GM12874 (cell line): ENCODE measurements around the gene ABLIM2.

Experiments used
- TF ChIP-seq, protein P1 (sequence below): IDR thresholded peaks from 2 replicates; pipeline ENCODE4 v1.5.1; 2011; ENCODE audit warnings: low read depth, mild to moderate bottlenecking, control low read depth, low read length, moderate library complexity; ENCODE audit not compliant: insufficient read depth

ABLIM2 gene

DNA sequence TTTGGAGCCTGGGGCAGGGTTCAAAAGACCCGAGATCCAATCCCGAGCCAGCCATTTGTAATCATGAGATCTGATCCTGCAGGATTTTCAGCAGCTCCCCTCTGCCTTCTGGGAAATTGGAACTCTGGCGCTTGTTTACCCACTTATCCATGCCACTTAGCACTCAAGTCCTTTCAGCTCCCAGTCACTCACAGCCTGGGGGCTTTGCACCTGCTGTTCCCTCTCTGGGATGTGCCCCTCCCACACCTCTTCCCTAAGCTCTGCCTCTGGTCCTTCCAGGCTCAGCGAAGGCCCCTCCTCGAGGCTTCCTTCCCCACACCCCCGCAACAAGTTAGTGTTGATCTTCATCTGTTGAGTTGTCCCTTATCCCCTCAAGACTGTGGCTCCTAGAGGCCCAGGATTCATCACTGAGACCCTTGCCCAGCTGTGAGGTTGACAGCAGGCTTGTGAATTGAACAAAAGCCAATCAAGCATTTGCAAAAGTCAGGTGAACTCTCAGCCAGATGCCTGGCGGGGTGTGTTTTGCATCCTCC lies 119.8 kb downstream of the ABLIM2 start:
- TF ChIP-seq, protein P1, sequence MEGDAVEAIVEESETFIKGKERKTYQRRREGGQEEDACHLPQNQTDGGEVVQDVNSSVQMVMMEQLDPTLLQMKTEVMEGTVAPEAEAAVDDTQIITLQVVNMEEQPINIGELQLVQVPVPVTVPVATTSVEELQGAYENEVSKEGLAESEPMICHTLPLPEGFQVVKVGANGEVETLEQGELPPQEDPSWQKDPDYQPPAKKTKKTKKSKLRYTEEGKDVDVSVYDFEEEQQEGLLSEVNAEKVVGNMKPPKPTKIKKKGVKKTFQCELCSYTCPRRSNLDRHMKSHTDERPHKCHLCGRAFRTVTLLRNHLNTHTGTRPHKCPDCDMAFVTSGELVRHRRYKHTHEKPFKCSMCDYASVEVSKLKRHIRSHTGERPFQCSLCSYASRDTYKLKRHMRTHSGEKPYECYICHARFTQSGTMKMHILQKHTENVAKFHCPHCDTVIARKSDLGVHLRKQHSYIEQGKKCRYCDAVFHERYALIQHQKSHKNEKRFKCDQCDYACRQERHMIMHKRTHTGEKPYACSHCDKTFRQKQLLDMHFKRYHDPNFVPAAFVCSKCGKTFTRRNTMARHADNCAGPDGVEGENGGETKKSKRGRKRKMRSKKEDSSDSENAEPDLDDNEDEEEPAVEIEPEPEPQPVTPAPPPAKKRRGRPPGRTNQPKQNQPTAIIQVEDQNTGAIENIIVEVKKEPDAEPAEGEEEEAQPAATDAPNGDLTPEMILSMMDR: no peak

DNA sequence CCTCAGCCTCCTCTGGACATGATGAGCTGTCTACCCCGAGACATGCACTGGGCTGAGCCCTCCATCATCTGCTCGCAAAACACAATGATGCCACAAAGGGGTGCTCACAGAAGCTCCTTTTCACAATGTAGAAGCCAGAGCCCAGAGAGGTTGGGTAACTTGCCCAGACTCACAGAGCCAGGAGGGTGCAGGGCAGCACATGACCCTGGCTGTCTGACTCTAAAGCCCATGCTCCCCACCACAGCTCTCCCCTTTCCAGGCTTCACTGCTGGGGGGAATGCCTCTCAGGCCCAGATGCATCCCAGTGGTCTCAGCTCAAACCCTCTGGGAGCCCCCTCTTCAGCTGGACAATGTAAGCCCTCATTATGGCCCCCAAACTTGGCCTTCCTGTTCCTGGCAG lies 120.5 kb downstream of the ABLIM2 start:
- TF ChIP-seq, protein P1: no peak

DNA sequence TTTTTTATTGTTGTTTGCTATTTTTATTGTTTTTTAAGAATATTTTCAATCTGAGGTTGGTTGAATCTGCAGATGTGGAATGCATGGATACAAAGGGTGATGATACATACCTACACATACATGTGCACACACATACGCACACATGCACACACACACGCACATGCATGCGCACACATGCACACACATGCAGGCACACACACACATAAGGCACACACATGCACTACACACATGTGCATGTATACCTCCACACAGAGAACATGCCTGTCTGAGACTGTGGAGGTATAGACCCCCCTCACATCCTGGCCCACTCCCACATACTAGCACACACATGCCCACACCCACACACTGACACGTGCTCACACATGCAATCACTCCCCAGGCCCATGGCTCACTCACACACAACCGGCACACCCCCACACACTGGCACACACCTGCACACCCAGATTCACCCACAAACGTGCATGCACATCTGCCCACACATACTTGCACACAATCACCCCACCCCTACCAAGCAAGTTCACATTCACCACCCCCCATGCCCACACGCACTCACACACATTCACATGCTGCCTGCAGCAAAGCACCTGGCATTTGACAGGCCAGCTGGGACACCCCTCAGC lies 121.4 kb downstream of the ABLIM2 start:
- TF ChIP-seq, protein P1: no peak

DNA sequence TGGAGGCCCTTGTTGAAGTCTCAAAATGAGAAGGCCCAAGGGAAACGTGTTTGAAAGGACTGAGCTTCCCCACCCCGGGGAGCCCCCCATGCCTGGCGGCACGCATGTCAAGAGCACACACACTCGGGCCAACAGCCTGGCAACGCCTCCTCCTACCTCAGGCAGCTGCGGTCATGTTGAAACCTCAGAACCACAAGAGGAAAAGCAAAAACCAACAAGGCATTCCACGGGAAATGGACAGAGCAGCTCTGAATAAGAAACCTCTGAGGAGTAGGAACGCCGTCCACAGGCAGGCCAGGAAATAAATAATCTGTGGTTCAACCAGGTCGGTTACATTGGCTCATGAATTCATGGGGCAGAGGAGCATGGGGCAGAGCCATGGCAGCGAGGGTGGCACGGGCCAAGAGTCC lies 123.2 kb downstream of the ABLIM2 start:
- TF ChIP-seq, protein P1: no peak

DNA sequence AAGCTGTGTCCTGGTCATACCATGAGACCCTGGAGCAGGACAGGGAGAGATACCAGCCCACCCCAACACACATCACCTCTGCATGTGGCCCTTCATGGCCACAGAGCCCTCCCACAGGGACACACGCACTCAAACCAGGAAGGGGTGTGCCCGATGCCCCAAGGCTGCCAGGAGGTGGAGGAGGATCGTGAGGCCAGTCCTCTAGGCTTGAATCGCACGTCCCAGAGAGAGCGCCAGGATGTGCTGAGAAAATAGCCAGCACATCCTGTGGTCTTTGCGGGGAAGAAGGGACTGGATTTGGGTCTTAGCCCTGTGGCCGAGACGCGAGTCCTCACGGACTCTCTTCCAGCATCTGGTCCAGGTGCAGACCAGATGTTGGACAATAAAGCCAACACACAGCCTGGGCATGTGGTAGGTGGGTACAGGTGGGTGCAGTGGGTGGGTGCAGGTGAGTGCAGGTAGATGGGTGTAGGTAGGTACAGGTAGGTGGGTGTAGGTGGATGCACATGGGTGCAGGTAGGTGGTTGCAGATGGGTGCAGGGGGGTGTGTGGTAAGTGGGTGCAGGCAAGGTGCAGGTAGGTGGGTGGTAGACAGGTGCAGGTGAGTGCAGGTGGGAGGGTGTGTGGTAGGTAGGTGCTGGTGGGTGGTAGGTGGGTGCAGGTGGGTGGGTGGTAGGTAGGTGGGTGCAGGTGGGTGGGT lies 124.6 kb downstream of the ABLIM2 start:
- TF ChIP-seq, protein P1: no peak

DNA sequence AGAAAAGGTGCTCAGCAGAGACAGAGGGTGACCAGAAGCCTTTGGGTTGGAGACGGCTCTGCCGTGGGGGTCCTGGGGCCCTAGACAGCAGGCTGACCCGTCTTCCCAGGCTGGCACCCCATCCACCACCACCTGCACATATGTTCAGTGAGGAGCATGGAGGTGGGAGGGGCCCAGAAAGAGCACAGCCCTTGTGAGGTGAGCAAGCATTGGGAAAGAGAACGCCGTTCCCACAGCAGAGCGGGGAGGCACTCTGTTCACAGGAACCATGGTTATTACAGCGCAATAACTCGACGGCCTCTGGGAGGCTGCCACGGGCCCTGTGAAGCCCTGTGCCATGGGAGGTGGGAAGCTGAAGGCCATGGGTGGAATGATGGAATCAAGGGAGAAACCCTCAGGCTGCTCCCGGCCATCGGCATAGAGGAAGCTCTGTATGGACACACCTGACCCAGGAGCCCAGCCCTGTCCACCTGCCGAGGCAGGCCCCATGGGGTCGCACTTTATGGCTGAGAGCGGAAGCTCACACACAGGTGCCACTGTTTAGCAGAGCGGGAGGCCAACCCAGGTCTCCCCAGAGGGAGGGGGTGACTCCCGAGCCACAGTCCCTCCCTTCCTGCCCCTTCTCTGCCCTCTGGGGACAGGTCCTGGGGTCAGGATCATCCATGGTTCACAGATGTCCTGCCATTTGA lies 125.4 kb downstream of the ABLIM2 start:
- TF ChIP-seq, protein P1: no peak

DNA sequence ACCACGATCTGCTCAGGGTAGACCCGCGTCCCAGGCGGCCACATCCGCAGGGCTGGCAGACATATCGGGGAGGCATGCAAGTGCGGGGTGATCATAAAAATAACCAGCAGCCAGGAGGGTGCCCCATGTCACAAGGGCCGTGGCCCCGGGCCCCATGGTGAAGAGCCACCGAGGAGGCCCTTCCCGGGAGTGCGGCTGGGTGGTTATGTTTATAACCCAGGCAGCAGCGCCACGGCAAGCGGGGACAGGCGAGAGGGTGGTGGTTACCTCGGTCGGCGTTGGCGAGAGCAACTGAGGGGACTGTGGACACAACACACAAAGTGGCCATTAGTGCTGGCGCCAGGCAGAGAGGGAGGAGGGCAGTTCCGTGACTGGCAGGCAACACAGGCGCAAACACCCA lies 126.2 kb downstream of the ABLIM2 start:
- TF ChIP-seq, protein P1: no peak
